NCI-H1092 treated with DMSO at 0.1 percent for 48 hours (cell line): ENCODE measurements around the gene NTNG1.

Source experiments
- DNase-seq: peaks from one replicate; lab custom pipeline; 2025; lab: John Stamatoyannopoulos, UW

Gene NTNG1

GRCh38 chr1:107459204-107459904 is 318.5 kb downstream of the NTNG1 start:
- DNase-seq, result no peak

- no peak for DNase-seq
Observed at GRCh38 chr1:107460035-107460434, 319.2 kb downstream of the NTNG1 start.

- DNase-seq, result no peak
Observed at GRCh38 chr1:107464827-107465226, 324.0 kb downstream of the NTNG1 start.

- DNase-seq, result no peak
Observed at GRCh38 chr1:107467286-107467685, 326.4 kb downstream of the NTNG1 start.

GRCh38 chr1:107467811-107468210 is 327.0 kb downstream of the NTNG1 start:
- no peak for DNase-seq

- DNase-seq, result no peak
Observed at GRCh38 chr1:107473065-107473464, 332.2 kb downstream of the NTNG1 start.

GRCh38 chr1:107474877-107475612 is 334.2 kb downstream of the NTNG1 start:
- no peak for DNase-seq

- DNase-seq, result no peak
Observed at GRCh38 chr1:107477233-107477632, 336.4 kb downstream of the NTNG1 start.

GRCh38 chr1:107479865-107480350 is 339.1 kb downstream of the NTNG1 start:
- DNase-seq, result no peak

GRCh38 chr1:107480548-107481415 is 339.9 kb downstream of the NTNG1 start:
- no peak for DNase-seq

- DNase-seq, result no peak
Observed at GRCh38 chr1:107481756-107482384, 341.0 kb downstream of the NTNG1 start.

- DNase-seq, result no peak
Observed at GRCh38 chr1:107483949-107484348, 343.1 kb downstream of the NTNG1 start.

- no peak for DNase-seq
Observed at GRCh38 chr1:107486349-107486748, 345.5 kb downstream of the NTNG1 start.

GRCh38 chr1:107487506-107487905 is 346.7 kb downstream of the NTNG1 start:
- DNase-seq, result no peak

GRCh38 chr1:107491582-107491981 is 350.7 kb downstream of the NTNG1 start:
- DNase-seq, result no peak

- DNase-seq, result no peak
Observed at GRCh38 chr1:107493111-107493716, 352.4 kb downstream of the NTNG1 start.

GRCh38 chr1:107494061-107494460 is 353.2 kb downstream of the NTNG1 start:
- DNase-seq, result no peak

- DNase-seq, result peak; percentile 30
Observed at GRCh38 chr1:107496002-107496401, 355.2 kb downstream of the NTNG1 start.

GRCh38 chr1:107499139-107499744 is 358.4 kb downstream of the NTNG1 start:
- no peak for DNase-seq

- no peak for DNase-seq
Observed at GRCh38 chr1:107501081-107501605, 360.3 kb downstream of the NTNG1 start.

- no peak for DNase-seq
Observed at GRCh38 chr1:107510347-107510746, 369.5 kb downstream of the NTNG1 start.
